Stimulated activated naive B cell treated with anti-CD40 and anti-IgM and Interleukin-4, amounts not matched to agents 10 μg/mL and 1 μg/mL and 100 μg/mL, for 72 hours (primary cell): ENCODE results near the gene IL1A.
A peak's percentile ranks its signal among the peaks of the same experiment; 100 is the strongest.

Experiments used
- ATAC-seq, 2 donors: fragments of 150-1000 bp; cut with Tn5 transposase; replicated peaks; 2 replicates each; pipeline ENCODE4 v1.10.0; 2021; ENCODE audit warnings: moderate library complexity in 1 of 2
- DNase-seq: peaks from one replicate; pipeline ENCODE4 v3.0.0; 2021
- H3K27ac Mint-ChIP-seq: one replicate; pipeline ENCODE4 v1.8.0; 2022; ENCODE audit warnings: mild to moderate bottlenecking, mixed read lengths
- H3K27me3 Mint-ChIP-seq, 2 donors: one replicate each; pipeline ENCODE4 v1.8.0; 2022; ENCODE audit warnings: mixed read lengths in 2 of 2
- H3K36me3 Mint-ChIP-seq, 2 donors: one replicate each; pipeline ENCODE4 v1.8.0; 2022; ENCODE audit warnings: mixed read lengths in 2 of 2, mild to moderate bottlenecking in 1 of 2
- H3K4me1 Mint-ChIP-seq, 2 donors: one replicate each; pipeline ENCODE4 v1.8.0; 2022; ENCODE audit warnings: mixed read lengths in 2 of 2, mild to moderate bottlenecking in 1 of 2
- H3K4me3 Mint-ChIP-seq, 2 donors: one replicate each; pipeline ENCODE4 v1.8.0; 2022; ENCODE audit warnings: mild to moderate bottlenecking in 2 of 2, mixed read lengths in 2 of 2, moderate library complexity in 1 of 2
- H3K9me3 Mint-ChIP-seq, 2 donors: one replicate each; pipeline ENCODE4 v1.8.0; 2022; ENCODE audit warnings: mixed read lengths in 2 of 2, mild to moderate bottlenecking in 1 of 2

IL1A gene

GRCh38 chr2:112751451-112752197 is 32.7 kb downstream of the IL1A start:
- H3K4me1 Mint-ChIP-seq: peaks cover 5 to 16% of the 10 kb centered on the region in 2 donors
- DNase-seq: no peak
- no peaks in the 10 kb centered on the region for H3K36me3 Mint-ChIP-seq
- ATAC-seq: no peak
- no peak overlapping the region for H3K27ac Mint-ChIP-seq
- no peaks in the 10 kb centered on the region for H3K9me3 Mint-ChIP-seq
- no peak overlapping the region for H3K4me3 Mint-ChIP-seq
- no peaks in the 10 kb centered on the region for H3K27me3 Mint-ChIP-seq

DNA sequence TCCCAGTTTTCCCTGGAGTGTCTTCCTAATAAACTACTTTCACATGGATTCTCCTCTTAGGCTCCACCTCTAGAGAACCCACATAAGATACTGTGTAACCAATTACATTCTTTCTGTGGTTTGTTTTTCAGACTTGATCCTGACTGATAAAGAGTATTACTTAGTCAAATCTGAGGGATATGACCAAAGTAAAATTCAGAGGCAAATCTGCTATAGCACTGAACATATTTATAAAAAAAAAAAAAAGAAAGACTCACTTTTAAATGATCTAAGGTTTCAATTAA is 33.8 kb downstream of the IL1A start:
- Mint-ChIP-seq H3K36me3 (no peaks in the 10 kb centered on the region), H3K9me3 (no peaks in the 10 kb centered on the region), H3K4me1 (peaks cover 5 to 16% of the 10 kb centered on the region in 2 donors), H3K27me3 (no peaks in the 10 kb centered on the region), H3K27ac (no peak overlapping the region), H3K4me3 (no peak overlapping the region)
- DNase-seq (no peak), ATAC-seq (no peak)

GRCh38 chr2:112749755-112750559 is 34.3 kb downstream of the IL1A start:
- peak; percentile 63 for DNase-seq
- no peaks in the 10 kb centered on the region for H3K9me3 Mint-ChIP-seq
- peak overlapping the region; percentile 38 for H3K27ac Mint-ChIP-seq
- no peaks in the 10 kb centered on the region for H3K27me3 Mint-ChIP-seq
- H3K36me3 Mint-ChIP-seq: no peaks in the 10 kb centered on the region
- peaks cover 5 to 16% of the 10 kb centered on the region in 2 donors for H3K4me1 Mint-ChIP-seq
- peak; percentile 85 to 94 for ATAC-seq
- no peak overlapping the region for H3K4me3 Mint-ChIP-seq

GRCh38 chr2:112740527-112740926 is 43.8 kb downstream of the IL1A start:
- H3K4me3 Mint-ChIP-seq: no peak overlapping the region
- no peaks in the 10 kb centered on the region for H3K36me3 Mint-ChIP-seq
- H3K4me1 Mint-ChIP-seq: no peaks in the 10 kb centered on the region
- ATAC-seq: no peak
- H3K27me3 Mint-ChIP-seq: no peaks in the 10 kb centered on the region
- no peak overlapping the region for H3K27ac Mint-ChIP-seq
- H3K9me3 Mint-ChIP-seq: no peaks in the 10 kb centered on the region
- DNase-seq: no peak

DNA sequence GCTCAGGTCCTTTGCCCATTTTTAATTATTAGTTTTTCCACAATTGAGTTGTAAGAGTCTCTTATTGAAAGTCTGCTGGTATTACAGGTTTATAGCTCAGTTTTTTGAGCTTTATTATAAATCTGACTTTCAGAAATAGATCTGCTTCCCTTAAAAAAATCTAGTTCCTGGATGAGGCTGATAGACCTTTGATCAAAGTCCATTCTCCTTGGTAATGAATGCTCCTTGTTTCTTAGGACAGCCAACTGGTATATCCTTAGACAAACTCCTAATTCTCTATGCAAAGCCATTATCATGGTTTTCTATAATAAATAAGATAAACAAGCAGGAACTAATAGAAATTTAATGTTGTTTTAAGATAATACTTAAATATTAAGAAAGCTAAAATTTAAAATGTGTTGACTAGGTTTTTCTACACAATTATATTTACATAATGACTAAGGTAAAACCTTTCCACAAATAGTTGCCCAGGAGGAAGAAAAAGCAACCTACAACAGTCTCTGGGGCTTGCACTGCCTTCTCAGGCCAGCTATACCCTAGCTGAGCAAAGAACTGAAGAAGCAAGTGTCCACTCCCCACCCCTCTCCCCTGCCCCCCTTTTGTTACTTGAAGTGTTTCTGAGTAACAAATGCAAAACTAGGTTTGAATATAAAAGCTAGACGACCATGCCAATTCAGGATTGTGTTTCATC is 46.6 kb downstream of the IL1A start:
- no peak for ATAC-seq
- Mint-ChIP-seq H3K36me3 (no peaks in the 10 kb centered on the region), H3K4me3 (no peak overlapping the region), H3K27me3 (no peaks in the 10 kb centered on the region), H3K9me3 (no peaks in the 10 kb centered on the region), H3K27ac (no peak overlapping the region), H3K4me1 (no peaks in the 10 kb centered on the region)
- DNase-seq: no peak

DNA sequence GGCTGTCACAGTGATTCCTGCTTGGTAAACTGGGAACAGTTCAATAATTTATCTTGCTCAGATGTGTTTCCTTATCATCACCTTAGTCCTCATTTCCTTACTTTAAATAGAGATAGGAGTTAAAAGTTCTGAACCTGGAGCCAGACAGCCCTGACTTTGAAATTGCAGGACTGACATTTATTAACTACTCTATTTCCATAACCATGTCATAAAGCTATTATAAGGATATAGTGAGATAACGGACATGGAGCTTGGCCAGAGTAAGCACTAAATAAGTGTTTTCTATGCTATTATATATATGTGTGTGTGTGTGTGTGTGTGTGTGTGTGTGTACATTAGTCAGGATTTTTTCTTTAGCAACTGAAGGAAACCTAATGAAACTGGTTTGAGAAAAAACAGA is 50.4 kb downstream of the IL1A start:
- H3K4me3 Mint-ChIP-seq: no peak overlapping the region
- H3K27ac Mint-ChIP-seq: no peak overlapping the region
- H3K9me3 Mint-ChIP-seq: no peaks in the 10 kb centered on the region
- DNase-seq (no peak), ATAC-seq (no peak)
- H3K36me3 Mint-ChIP-seq: no peaks in the 10 kb centered on the region
- no peaks in the 10 kb centered on the region for H3K27me3 Mint-ChIP-seq
- peaks cover 0 to under 1% of the 10 kb centered on the region in 2 donors for H3K4me1 Mint-ChIP-seq

GRCh38 chr2:112733456-112733855 is 50.8 kb downstream of the IL1A start:
- ATAC-seq (no peak), DNase-seq (no peak)
- H3K36me3 Mint-ChIP-seq: no peaks in the 10 kb centered on the region
- no peak overlapping the region for H3K4me3 Mint-ChIP-seq
- no peaks in the 10 kb centered on the region for H3K9me3 Mint-ChIP-seq
- H3K27ac Mint-ChIP-seq: no peak overlapping the region
- H3K27me3 Mint-ChIP-seq: no peaks in the 10 kb centered on the region
- peaks cover under 1 to 4% of the 10 kb centered on the region in 2 donors for H3K4me1 Mint-ChIP-seq

DNA sequence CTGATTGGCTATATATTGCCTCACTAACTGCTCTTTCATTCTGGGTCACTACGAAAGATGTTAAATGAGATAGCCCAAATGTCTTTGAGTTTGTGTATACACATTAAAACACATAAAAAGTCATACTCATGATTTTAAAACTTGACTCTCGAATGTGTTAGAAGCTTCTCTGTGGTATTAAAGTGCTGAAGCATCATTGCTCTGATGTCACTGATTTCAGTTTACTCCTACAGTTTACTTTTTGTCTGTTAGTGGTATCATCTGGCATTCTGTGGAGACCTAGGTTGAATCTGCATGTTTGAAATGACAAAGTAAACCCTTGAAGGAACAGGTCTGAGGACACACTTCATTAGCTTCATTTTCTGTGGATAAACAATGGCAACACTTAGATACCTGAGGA is 52.8 kb downstream of the IL1A start:
- Mint-ChIP-seq H3K4me3 (no peak overlapping the region), H3K27me3 (peaks cover 0 to 5% of the 10 kb centered on the region in 2 donors), H3K27ac (no peak overlapping the region), H3K9me3 (no peaks in the 10 kb centered on the region), H3K4me1 (peaks cover 13 to 20% of the 10 kb centered on the region in 2 donors), H3K36me3 (no peaks in the 10 kb centered on the region)
- DNase-seq: no peak
- no peak for ATAC-seq

- Mint-ChIP-seq H3K4me3 (no peak overlapping the region), H3K27me3 (peaks cover 0 to 5% of the 10 kb centered on the region in 2 donors), H3K36me3 (no peaks in the 10 kb centered on the region), H3K9me3 (no peaks in the 10 kb centered on the region), H3K4me1 (peaks cover 19 to 27% of the 10 kb centered on the region in 2 donors), H3K27ac (no peak overlapping the region)
- ATAC-seq (no peak), DNase-seq (no peak)
Observed at GRCh38 chr2:112730791-112731190, 53.5 kb downstream of the IL1A start.

DNA sequence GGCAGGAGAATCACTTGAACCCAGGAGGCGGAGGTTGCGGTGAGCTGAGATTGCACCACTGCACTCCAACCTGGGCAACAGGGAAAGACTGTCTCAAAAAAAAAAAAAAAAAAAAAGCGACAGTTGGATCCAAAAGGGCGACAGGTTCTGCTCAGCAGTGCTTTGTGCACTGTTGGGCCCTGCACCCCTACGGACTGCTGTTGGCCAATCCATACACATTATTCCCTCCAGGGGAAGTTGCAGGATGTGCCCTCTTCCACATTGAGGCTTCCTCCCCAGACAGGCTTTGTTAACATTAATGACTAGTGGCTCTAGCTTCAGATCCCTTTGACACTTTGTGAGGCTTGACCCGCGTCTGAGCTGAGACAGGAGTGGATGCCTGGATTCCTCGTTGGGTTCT is 54.1 kb downstream of the IL1A start:
- no peak overlapping the region for H3K27ac Mint-ChIP-seq
- H3K9me3 Mint-ChIP-seq: no peaks in the 10 kb centered on the region
- DNase-seq (no peak), ATAC-seq (no peak)
- H3K4me3 Mint-ChIP-seq: no peak overlapping the region
- peaks cover 0 to 5% of the 10 kb centered on the region in 2 donors for H3K27me3 Mint-ChIP-seq
- peaks cover 23 to 32% of the 10 kb centered on the region in 2 donors for H3K4me1 Mint-ChIP-seq
- no peaks in the 10 kb centered on the region for H3K36me3 Mint-ChIP-seq

- DNase-seq: no peak
- H3K27ac Mint-ChIP-seq: no peak overlapping the region
- no peaks in the 10 kb centered on the region for H3K36me3 Mint-ChIP-seq
- no peak overlapping the region for H3K4me3 Mint-ChIP-seq
- no peaks in the 10 kb centered on the region for H3K9me3 Mint-ChIP-seq
- H3K4me1 Mint-ChIP-seq: peaks cover 30 to 47% of the 10 kb centered on the region in 2 donors
- peaks cover 0 to 5% of the 10 kb centered on the region in 2 donors for H3K27me3 Mint-ChIP-seq
- no peak for ATAC-seq
Observed at GRCh38 chr2:112728378-112729175, 55.7 kb downstream of the IL1A start.

DNA sequence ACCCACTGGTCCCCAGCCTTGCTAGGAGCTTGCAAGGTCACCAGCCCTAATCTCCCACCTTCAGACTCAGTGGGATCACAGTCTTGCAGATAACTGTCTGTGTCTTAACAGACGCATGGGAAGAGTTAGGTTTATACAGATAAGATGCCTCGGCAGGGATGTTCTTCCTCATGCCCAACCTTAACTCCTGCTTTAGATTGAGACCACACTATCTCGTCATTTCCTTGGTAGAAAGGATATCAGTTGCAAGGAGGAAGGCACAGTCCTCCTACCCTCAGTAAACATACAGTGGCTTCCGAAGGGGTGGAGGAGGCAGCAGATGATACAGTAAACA is 56.3 kb downstream of the IL1A start:
- H3K9me3 Mint-ChIP-seq: no peaks in the 10 kb centered on the region
- H3K4me1 Mint-ChIP-seq: peaks cover 31 to 47% of the 10 kb centered on the region in 2 donors
- H3K4me3 Mint-ChIP-seq: no peak overlapping the region
- peaks cover 0 to 5% of the 10 kb centered on the region in 2 donors for H3K27me3 Mint-ChIP-seq
- no peaks in the 10 kb centered on the region for H3K36me3 Mint-ChIP-seq
- DNase-seq (no peak), ATAC-seq (no peak)
- no peak overlapping the region for H3K27ac Mint-ChIP-seq

GRCh38 chr2:112727276-112728028 is 56.8 kb downstream of the IL1A start:
- H3K9me3 Mint-ChIP-seq: no peaks in the 10 kb centered on the region
- H3K4me3 Mint-ChIP-seq: no peak overlapping the region
- no peaks in the 10 kb centered on the region for H3K36me3 Mint-ChIP-seq
- H3K4me1 Mint-ChIP-seq: peaks cover 32 to 47% of the 10 kb centered on the region in 2 donors
- peaks cover 0 to 5% of the 10 kb centered on the region in 2 donors for H3K27me3 Mint-ChIP-seq
- no peak for DNase-seq
- H3K27ac Mint-ChIP-seq: no peak overlapping the region
- no peak for ATAC-seq
